ENCODE results near the gene PRELP.

The PRELP gene

GRCh38 chr1:203475012-203475981, at the start of gene PRELP:
TSS of gene PRELP (plus strand) at chr1:203475806. CDS start at chr1:203483185, 7,379 bp downstream.
- DNase-seq: no peak
- H3K4me2 ChIP-seq (ENCODE audit: low read depth, low read length): no peak within 1 kb of the TSS
- H2AFZ ChIP-seq (ENCODE audit: low read length): no peak within 1 kb of the TSS
- H3K9ac ChIP-seq (ENCODE audit: low read length): no peak within 1 kb of the TSS
- H3K4me3 ChIP-seq (ENCODE audit: low read length): no peak within 1 kb of the TSS
- no peaks in the 10 kb centered on the region for H3K27me3 ChIP-seq (replicated peaks; ENCODE audit: insufficient read depth, low read length)
- no peaks in the 10 kb centered on the region for H3K9me3 ChIP-seq (replicated peaks; ENCODE audit: insufficient read depth, low read length)
- no peak within 1 kb of the TSS for H3K27ac ChIP-seq (ENCODE audit: low read length)
- TF ChIP-seq EZH2phosphoT487 (IDR thresholded peaks at IDR 0.05; ENCODE audit: low read length): no peak
- TF ChIP-seq EZH2 (optimal IDR thresholded peaks at IDR 0.05; ENCODE audit: low read depth, low read length): no peak
- TF ChIP-seq, protein P1, sequence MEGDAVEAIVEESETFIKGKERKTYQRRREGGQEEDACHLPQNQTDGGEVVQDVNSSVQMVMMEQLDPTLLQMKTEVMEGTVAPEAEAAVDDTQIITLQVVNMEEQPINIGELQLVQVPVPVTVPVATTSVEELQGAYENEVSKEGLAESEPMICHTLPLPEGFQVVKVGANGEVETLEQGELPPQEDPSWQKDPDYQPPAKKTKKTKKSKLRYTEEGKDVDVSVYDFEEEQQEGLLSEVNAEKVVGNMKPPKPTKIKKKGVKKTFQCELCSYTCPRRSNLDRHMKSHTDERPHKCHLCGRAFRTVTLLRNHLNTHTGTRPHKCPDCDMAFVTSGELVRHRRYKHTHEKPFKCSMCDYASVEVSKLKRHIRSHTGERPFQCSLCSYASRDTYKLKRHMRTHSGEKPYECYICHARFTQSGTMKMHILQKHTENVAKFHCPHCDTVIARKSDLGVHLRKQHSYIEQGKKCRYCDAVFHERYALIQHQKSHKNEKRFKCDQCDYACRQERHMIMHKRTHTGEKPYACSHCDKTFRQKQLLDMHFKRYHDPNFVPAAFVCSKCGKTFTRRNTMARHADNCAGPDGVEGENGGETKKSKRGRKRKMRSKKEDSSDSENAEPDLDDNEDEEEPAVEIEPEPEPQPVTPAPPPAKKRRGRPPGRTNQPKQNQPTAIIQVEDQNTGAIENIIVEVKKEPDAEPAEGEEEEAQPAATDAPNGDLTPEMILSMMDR (IDR thresholded peaks at IDR 0.05; ENCODE audit: low read length): no peak
- no peaks in the 10 kb centered on the region for H3F3A ChIP-seq (ENCODE audit: insufficient read depth, low read length)
- H3K36me3 ChIP-seq (replicated peaks; ENCODE audit: insufficient read depth, low read length): no peaks in the 10 kb centered on the region
- no peaks in the 10 kb centered on the region for H3K79me2 ChIP-seq (ENCODE audit: low read length)
- no peaks in the 10 kb centered on the region for H3K9me2 ChIP-seq (replicated peaks; ENCODE audit: insufficient read depth, low read length)
- H4K20me1 ChIP-seq (ENCODE audit: insufficient read depth, low read length): no peaks in the 10 kb centered on the region
- H3K4me1 ChIP-seq (ENCODE audit: low read length): peaks cover 3% of the 10 kb centered on the region

DNA sequence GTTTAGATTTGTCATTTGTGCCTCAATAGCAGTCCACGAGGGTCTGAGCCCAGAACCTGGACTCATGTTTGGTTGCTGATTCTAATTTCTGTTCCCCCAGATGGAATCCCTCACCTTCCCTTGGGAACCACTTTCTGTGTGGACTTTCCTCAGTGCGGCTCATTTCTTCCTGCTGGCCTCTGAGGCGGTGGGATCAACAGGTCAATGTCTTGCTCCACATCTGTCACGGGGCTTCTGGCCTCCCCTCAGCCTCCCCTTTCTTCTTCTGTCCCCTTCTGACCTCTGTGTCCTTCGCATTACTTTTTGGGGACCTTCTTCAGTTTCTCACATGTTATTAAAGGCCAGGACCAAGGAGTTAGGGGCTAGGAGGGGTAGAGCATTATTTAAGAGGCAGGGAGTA, 49.2 kb upstream of the PRELP start:
- Histone ChIP-seq H3K4me3 (ENCODE audit: low read length) (no peak overlapping the region), H3K9me2 (replicated peaks; ENCODE audit: insufficient read depth, low read length) (no peaks in the 10 kb centered on the region), H3K9me3 (replicated peaks; ENCODE audit: insufficient read depth, low read length) (no peaks in the 10 kb centered on the region), H3K79me2 (ENCODE audit: low read length) (no peaks in the 10 kb centered on the region), H3K27ac (ENCODE audit: low read length) (no peak overlapping the region), H3K36me3 (replicated peaks; ENCODE audit: insufficient read depth, low read length) (no peaks in the 10 kb centered on the region), H3K27me3 (replicated peaks; ENCODE audit: insufficient read depth, low read length) (no peaks in the 10 kb centered on the region), H3F3A (ENCODE audit: insufficient read depth, low read length) (no peaks in the 10 kb centered on the region), H3K4me1 (ENCODE audit: low read length) (no peaks in the 10 kb centered on the region), H3K4me2 (ENCODE audit: low read depth, low read length) (no peak overlapping the region), H2AFZ (ENCODE audit: low read length) (no peak overlapping the region), H3K9ac (ENCODE audit: low read length) (no peak overlapping the region), H4K20me1 (ENCODE audit: insufficient read depth, low read length) (no peaks in the 10 kb centered on the region)
- DNase-seq: no peak
- TF ChIP-seq EZH2phosphoT487 (IDR thresholded peaks at IDR 0.05; ENCODE audit: low read length) (no peak), EZH2 (optimal IDR thresholded peaks at IDR 0.05; ENCODE audit: low read depth, low read length) (no peak)
- TF ChIP-seq, protein P1 (IDR thresholded peaks at IDR 0.05; ENCODE audit: low read length): no peak

- Histone ChIP-seq H2AFZ (ENCODE audit: low read length) (no peak overlapping the region), H3K9me2 (replicated peaks; ENCODE audit: insufficient read depth, low read length) (no peaks in the 10 kb centered on the region), H3F3A (ENCODE audit: insufficient read depth, low read length) (no peaks in the 10 kb centered on the region), H3K27ac (ENCODE audit: low read length) (no peak overlapping the region), H3K27me3 (replicated peaks; ENCODE audit: insufficient read depth, low read length) (no peaks in the 10 kb centered on the region), H3K4me2 (ENCODE audit: low read depth, low read length) (no peak overlapping the region), H3K4me1 (ENCODE audit: low read length) (no peaks in the 10 kb centered on the region), H3K36me3 (replicated peaks; ENCODE audit: insufficient read depth, low read length) (no peaks in the 10 kb centered on the region), H3K79me2 (ENCODE audit: low read length) (no peaks in the 10 kb centered on the region), H3K9me3 (replicated peaks; ENCODE audit: insufficient read depth, low read length) (no peaks in the 10 kb centered on the region), H3K9ac (ENCODE audit: low read length) (no peak overlapping the region), H4K20me1 (ENCODE audit: insufficient read depth, low read length) (no peaks in the 10 kb centered on the region), H3K4me3 (ENCODE audit: low read length) (no peak overlapping the region)
- TF ChIP-seq, protein P1 (IDR thresholded peaks at IDR 0.05; ENCODE audit: low read length): no peak
- TF ChIP-seq EZH2phosphoT487 (IDR thresholded peaks at IDR 0.05; ENCODE audit: low read length): no peak
- TF ChIP-seq EZH2 (optimal IDR thresholded peaks at IDR 0.05; ENCODE audit: low read depth, low read length): no peak
- no peak for DNase-seq
Measured at GRCh38 chr1:203426870-203427269, 48.7 kb upstream of the PRELP start.
